GM21576 (cell line): ENCODE results near the gene IFT88.

Source experiments
- ATAC-seq: cut with Tn5 transposase; IDR thresholded peaks from one replicate; pipeline ENCODE4 v1.9.1; 2021; ENCODE audit warnings: mild to moderate bottlenecking, moderate library complexity; ENCODE audit not compliant: unreplicated experiment

The IFT88 gene

GRCh38 chr13:20565115-20565736, 1.7 kb upstream of the IFT88 start:
- no peak for ATAC-seq

GRCh38 chr13:20566468-20566897, 474 bp upstream of the IFT88 start:
- ATAC-seq = peak; percentile 19

GRCh38 chr13:20567881-20568528, 1.0 kb downstream of the IFT88 start:
- ATAC-seq = no peak

- no peak for ATAC-seq
Measured at GRCh38 chr13:20570517-20570916, 3.6 kb downstream of the IFT88 start.

GRCh38 chr13:20571676-20572075, 4.7 kb downstream of the IFT88 start:
- ATAC-seq = no peak

GRCh38 chr13:20573186-20573585, 6.2 kb downstream of the IFT88 start:
- no peak for ATAC-seq

- no peak for ATAC-seq
Measured at GRCh38 chr13:20573636-20574035, 6.7 kb downstream of the IFT88 start.

GRCh38 chr13:20579191-20579590, 12.2 kb downstream of the IFT88 start:
- ATAC-seq = no peak

- no peak for ATAC-seq
Measured at GRCh38 chr13:20580257-20580656, 13.3 kb downstream of the IFT88 start.

GRCh38 chr13:20582026-20582425, 15.1 kb downstream of the IFT88 start:
- ATAC-seq = no peak

- no peak for ATAC-seq
Measured at GRCh38 chr13:20583803-20584293, 16.9 kb downstream of the IFT88 start.

- ATAC-seq = no peak
Measured at GRCh38 chr13:20585371-20585770, 18.4 kb downstream of the IFT88 start.

GRCh38 chr13:20588529-20589110, 21.7 kb downstream of the IFT88 start:
- no peak for ATAC-seq

GRCh38 chr13:20590561-20590960, 23.6 kb downstream of the IFT88 start:
- ATAC-seq = no peak

GRCh38 chr13:20592606-20593005, 25.6 kb downstream of the IFT88 start:
- no peak for ATAC-seq

- no peak for ATAC-seq
Measured at GRCh38 chr13:20594280-20594679, 27.3 kb downstream of the IFT88 start.

GRCh38 chr13:20607015-20607414, 40.1 kb downstream of the IFT88 start:
- no peak for ATAC-seq

GRCh38 chr13:20608438-20609020, 41.6 kb downstream of the IFT88 start:
- ATAC-seq = no peak

- ATAC-seq = no peak
Measured at GRCh38 chr13:20609145-20609544, 42.2 kb downstream of the IFT88 start.

GRCh38 chr13:20610006-20610405, 43.0 kb downstream of the IFT88 start:
- no peak for ATAC-seq

- no peak for ATAC-seq
Measured at GRCh38 chr13:20616059-20616797, 49.3 kb downstream of the IFT88 start.
